Nephron progenitor cell (in vitro differentiated cells): ENCODE data around the gene ADCY3.
A peak's percentile ranks its signal among the peaks of the same experiment; 100 is the strongest.

Experiments
- DNase-seq: peaks from one replicate; pipeline ENCODE4 v3.0.0; 2021
- H3K27ac Mint-ChIP-seq: 2 replicates; pipeline ENCODE4 v1.8.0; 2021; ENCODE audit warnings: mild to moderate bottlenecking, moderate library complexity, mixed read lengths
- H3K27me3 Mint-ChIP-seq: 2 replicates; pipeline ENCODE4 v1.8.0; 2021; ENCODE audit warnings: mild to moderate bottlenecking, low read depth, mixed read lengths; ENCODE audit not compliant: poor library complexity
- H3K36me3 Mint-ChIP-seq: 2 replicates; pipeline ENCODE4 v1.8.0; 2021; ENCODE audit warnings: low read depth, mixed read lengths
- H3K4me1 Mint-ChIP-seq: 2 replicates; pipeline ENCODE4 v1.8.0; 2021; ENCODE audit warnings: mixed read lengths
- H3K4me3 Mint-ChIP-seq: 2 replicates; pipeline ENCODE4 v1.8.0; 2021; ENCODE audit warnings: mild to moderate bottlenecking, moderate library complexity, mixed read lengths
- H3K9me3 Mint-ChIP-seq: 2 replicates; pipeline ENCODE4 v1.8.0; 2021; ENCODE audit warnings: mild to moderate bottlenecking, moderate library complexity, mixed read lengths
- TF ChIP-seq, protein P1 (sequence below): fragments of 200-600 bp; sonication (generic); IDR thresholded peaks from 2 replicates; pipeline ENCODE4 v1.5.0; 2021; ENCODE audit warnings: antibody characterized with exemption

Gene ADCY3

GRCh38 chr2:24914713-24915112 lies 5.3 kb downstream of the ADCY3 start:
- TF ChIP-seq, protein P1, sequence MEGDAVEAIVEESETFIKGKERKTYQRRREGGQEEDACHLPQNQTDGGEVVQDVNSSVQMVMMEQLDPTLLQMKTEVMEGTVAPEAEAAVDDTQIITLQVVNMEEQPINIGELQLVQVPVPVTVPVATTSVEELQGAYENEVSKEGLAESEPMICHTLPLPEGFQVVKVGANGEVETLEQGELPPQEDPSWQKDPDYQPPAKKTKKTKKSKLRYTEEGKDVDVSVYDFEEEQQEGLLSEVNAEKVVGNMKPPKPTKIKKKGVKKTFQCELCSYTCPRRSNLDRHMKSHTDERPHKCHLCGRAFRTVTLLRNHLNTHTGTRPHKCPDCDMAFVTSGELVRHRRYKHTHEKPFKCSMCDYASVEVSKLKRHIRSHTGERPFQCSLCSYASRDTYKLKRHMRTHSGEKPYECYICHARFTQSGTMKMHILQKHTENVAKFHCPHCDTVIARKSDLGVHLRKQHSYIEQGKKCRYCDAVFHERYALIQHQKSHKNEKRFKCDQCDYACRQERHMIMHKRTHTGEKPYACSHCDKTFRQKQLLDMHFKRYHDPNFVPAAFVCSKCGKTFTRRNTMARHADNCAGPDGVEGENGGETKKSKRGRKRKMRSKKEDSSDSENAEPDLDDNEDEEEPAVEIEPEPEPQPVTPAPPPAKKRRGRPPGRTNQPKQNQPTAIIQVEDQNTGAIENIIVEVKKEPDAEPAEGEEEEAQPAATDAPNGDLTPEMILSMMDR, result no peak
- H3K27me3 Mint-ChIP-seq, result peaks cover 9% of the 10 kb centered on the region
- no peak for DNase-seq
- H3K4me3 Mint-ChIP-seq, result peak overlapping the region; percentile 34
- peaks cover 42% of the 10 kb centered on the region for H3K4me1 Mint-ChIP-seq
- H3K9me3 Mint-ChIP-seq, result peaks cover 18% of the 10 kb centered on the region
- H3K36me3 Mint-ChIP-seq, result peaks cover 45% of the 10 kb centered on the region
- no peak overlapping the region for H3K27ac Mint-ChIP-seq

- Mint-ChIP-seq H3K4me3 (no peak overlapping the region), H3K27me3 (peaks cover 10% of the 10 kb centered on the region), H3K9me3 (peaks cover 20% of the 10 kb centered on the region), H3K4me1 (peaks cover 36% of the 10 kb centered on the region), H3K27ac (no peak overlapping the region), H3K36me3 (peaks cover 53% of the 10 kb centered on the region)
- TF ChIP-seq, protein P1, result no peak
- no peak for DNase-seq
Measured at GRCh38 chr2:24913911-24914310, 6.1 kb downstream of the ADCY3 start.

DNA sequence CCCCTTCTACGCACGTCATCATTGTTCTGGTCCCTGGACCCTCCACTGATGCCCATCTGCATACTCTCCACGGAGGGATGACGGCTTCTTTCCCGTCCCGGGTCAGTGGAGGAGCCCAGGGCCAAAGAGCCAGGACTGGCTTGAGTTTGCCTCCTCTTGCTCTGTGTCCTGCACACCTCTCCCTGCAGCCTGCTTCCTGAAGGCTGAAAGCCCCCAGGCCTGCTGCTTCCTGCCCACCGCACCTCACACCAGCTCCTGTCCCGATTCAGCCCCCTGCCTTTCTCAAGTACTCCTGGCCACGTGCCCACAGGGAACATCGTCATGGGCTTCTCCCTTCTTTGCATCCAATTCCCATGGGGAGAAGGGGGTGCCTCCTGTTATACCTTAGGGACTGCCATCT lies 7.1 kb downstream of the ADCY3 start:
- Mint-ChIP-seq H3K4me3 (no peak overlapping the region), H3K27ac (peak overlapping the region; percentile 66), H3K9me3 (peaks cover 20% of the 10 kb centered on the region), H3K4me1 (peaks cover 27% of the 10 kb centered on the region), H3K27me3 (peaks cover 10% of the 10 kb centered on the region), H3K36me3 (peaks cover 58% of the 10 kb centered on the region)
- no peak for DNase-seq
- TF ChIP-seq, protein P1, result no peak

- Mint-ChIP-seq H3K36me3 (peaks cover 54% of the 10 kb centered on the region), H3K9me3 (peaks cover 20% of the 10 kb centered on the region), H3K27me3 (peaks cover 7% of the 10 kb centered on the region), H3K4me1 (peaks cover 23% of the 10 kb centered on the region), H3K27ac (no peak overlapping the region), H3K4me3 (no peak overlapping the region)
- no peak for DNase-seq
- TF ChIP-seq, protein P1, result no peak
Measured at GRCh38 chr2:24912523-24912922, 7.5 kb downstream of the ADCY3 start.

DNA sequence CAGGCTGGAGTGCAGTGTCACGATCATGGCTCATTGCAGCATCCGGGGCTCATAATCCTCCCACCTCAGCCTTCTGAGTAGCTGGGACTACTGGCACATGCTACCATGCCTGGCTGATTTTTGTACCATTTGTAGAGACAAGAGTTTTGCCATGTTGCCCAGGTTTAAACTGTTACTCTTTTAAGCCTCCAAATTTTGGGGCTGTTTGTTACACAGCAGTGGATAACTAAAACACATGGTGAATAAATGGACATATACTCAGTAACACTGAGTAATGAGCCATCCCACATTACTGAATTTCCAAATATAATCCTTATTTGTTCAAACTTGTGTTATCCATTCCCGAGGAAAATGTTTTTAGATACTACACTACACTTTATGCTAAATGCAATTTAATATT lies 9.8 kb downstream of the ADCY3 start:
- TF ChIP-seq, protein P1, result no peak
- peak overlapping the region; percentile 77 for H3K27ac Mint-ChIP-seq
- peaks cover 6% of the 10 kb centered on the region for H3K27me3 Mint-ChIP-seq

GRCh38 chr2:24909555-24910177 lies 10.4 kb downstream of the ADCY3 start:
- H3K4me3 Mint-ChIP-seq, result no peak overlapping the region
- peaks cover 59% of the 10 kb centered on the region for H3K36me3 Mint-ChIP-seq
- peak overlapping the region; percentile 77 for H3K27ac Mint-ChIP-seq
- peaks cover 20% of the 10 kb centered on the region for H3K9me3 Mint-ChIP-seq
- TF ChIP-seq, protein P1, result no peak
- DNase-seq, result no peak
- peaks cover 6% of the 10 kb centered on the region for H3K27me3 Mint-ChIP-seq
- peaks cover 10% of the 10 kb centered on the region for H3K4me1 Mint-ChIP-seq

More for the DNA sequence above, 9.8 kb downstream of the ADCY3 start:
- Mint-ChIP-seq H3K4me1 (peaks cover 16% of the 10 kb centered on the region), H3K36me3 (peaks cover 58% of the 10 kb centered on the region), H3K9me3 (peaks cover 20% of the 10 kb centered on the region), H3K4me3 (no peak overlapping the region)
- DNase-seq, result no peak
